Measurements from ENCODE around the gene CCDC178. TPM values are rescaled to one million over a fixed set of nuclear protein-coding genes. Genes with fewer than 3 reads are reported as not detected.

The CCDC178 gene
- total RNA-seq, 4 donors from 2014 or later, result not detected

- no peak overlapping the region for H3K4me3 ChIP-seq
- H3K36me3 ChIP-seq, result no peaks in the 10 kb centered on the region
- H3K4me1 ChIP-seq, result no peaks in the 10 kb centered on the region
- H3K9me3 ChIP-seq, result no peaks in the 10 kb centered on the region
- no peak overlapping the region for H3K27ac ChIP-seq
- TF ChIP-seq POLR2A (IDR thresholded peaks at IDR 0.05) (no peak), CTCF (IDR thresholded peaks at IDR 0.05) (no peak)
- H3K27me3 ChIP-seq, result no peaks in the 10 kb centered on the region
- no peak for DNase-seq
These were observed 64.7 kb downstream of the CCDC178 start for GRCh38 chr18:33375829-33376228.

- TF ChIP-seq POLR2A (IDR thresholded peaks at IDR 0.05) (no peak), CTCF (IDR thresholded peaks at IDR 0.05) (no peak)
- Histone ChIP-seq H3K36me3 (no peaks in the 10 kb centered on the region), H3K4me1 (no peaks in the 10 kb centered on the region), H3K9me3 (no peaks in the 10 kb centered on the region), H3K4me3 (no peak overlapping the region), H3K27me3 (no peaks in the 10 kb centered on the region), H3K27ac (no peak overlapping the region)
- no peak for DNase-seq
These were observed 68.1 kb downstream of the CCDC178 start for GRCh38 chr18:33372442-33372841.

- H3K9me3 ChIP-seq, result no peaks in the 10 kb centered on the region
These were observed 70.6 kb downstream of the CCDC178 start for GRCh38 chr18:33369711-33370449.

GRCh38 chr18:33356735-33357134 lies 83.8 kb downstream of the CCDC178 start:
- no peaks in the 10 kb centered on the region for H3K4me1 ChIP-seq
- no peaks in the 10 kb centered on the region for H3K27me3 ChIP-seq
- DNase-seq, result no peak
- H3K36me3 ChIP-seq, result no peaks in the 10 kb centered on the region
- H3K9me3 ChIP-seq, result no peaks in the 10 kb centered on the region
- no peak for TF ChIP-seq CTCF (IDR thresholded peaks at IDR 0.05)
- no peak for TF ChIP-seq POLR2A (IDR thresholded peaks at IDR 0.05)
- H3K4me3 ChIP-seq, result no peak overlapping the region
- no peak overlapping the region for H3K27ac ChIP-seq

More at GRCh38 chr18:33369711-33370449, 70.6 kb downstream of the CCDC178 start:
- no peak overlapping the region for H3K27ac ChIP-seq
- TF ChIP-seq POLR2A (IDR thresholded peaks at IDR 0.05), result no peak
- no peak for TF ChIP-seq CTCF (IDR thresholded peaks at IDR 0.05)
- H3K36me3 ChIP-seq, result no peaks in the 10 kb centered on the region
- no peak overlapping the region for H3K4me3 ChIP-seq
- DNase-seq, result no peak
- H3K4me1 ChIP-seq, result no peaks in the 10 kb centered on the region
- H3K27me3 ChIP-seq, result no peaks in the 10 kb centered on the region

GRCh38 chr18:33355756-33356155 lies 84.8 kb downstream of the CCDC178 start:
- DNase-seq, result no peak
- H3K4me1 ChIP-seq, result no peaks in the 10 kb centered on the region
- H3K27me3 ChIP-seq, result no peaks in the 10 kb centered on the region
- TF ChIP-seq CTCF (IDR thresholded peaks at IDR 0.05) (no peak), POLR2A (IDR thresholded peaks at IDR 0.05) (no peak)
- H3K27ac ChIP-seq, result no peak overlapping the region
- H3K4me3 ChIP-seq, result no peak overlapping the region
- no peaks in the 10 kb centered on the region for H3K9me3 ChIP-seq
- H3K36me3 ChIP-seq, result no peaks in the 10 kb centered on the region
